GM19467 (cell line): Measurements from ENCODE around the gene HOXC13.

Experiments
- ATAC-seq: cut with Tn5 transposase; IDR thresholded peaks from one replicate; pipeline ENCODE4 v1.9.1; 2021; ENCODE audit warnings: mild to moderate bottlenecking, moderate library complexity; ENCODE audit not compliant: unreplicated experiment

HOXC13 gene

DNA sequence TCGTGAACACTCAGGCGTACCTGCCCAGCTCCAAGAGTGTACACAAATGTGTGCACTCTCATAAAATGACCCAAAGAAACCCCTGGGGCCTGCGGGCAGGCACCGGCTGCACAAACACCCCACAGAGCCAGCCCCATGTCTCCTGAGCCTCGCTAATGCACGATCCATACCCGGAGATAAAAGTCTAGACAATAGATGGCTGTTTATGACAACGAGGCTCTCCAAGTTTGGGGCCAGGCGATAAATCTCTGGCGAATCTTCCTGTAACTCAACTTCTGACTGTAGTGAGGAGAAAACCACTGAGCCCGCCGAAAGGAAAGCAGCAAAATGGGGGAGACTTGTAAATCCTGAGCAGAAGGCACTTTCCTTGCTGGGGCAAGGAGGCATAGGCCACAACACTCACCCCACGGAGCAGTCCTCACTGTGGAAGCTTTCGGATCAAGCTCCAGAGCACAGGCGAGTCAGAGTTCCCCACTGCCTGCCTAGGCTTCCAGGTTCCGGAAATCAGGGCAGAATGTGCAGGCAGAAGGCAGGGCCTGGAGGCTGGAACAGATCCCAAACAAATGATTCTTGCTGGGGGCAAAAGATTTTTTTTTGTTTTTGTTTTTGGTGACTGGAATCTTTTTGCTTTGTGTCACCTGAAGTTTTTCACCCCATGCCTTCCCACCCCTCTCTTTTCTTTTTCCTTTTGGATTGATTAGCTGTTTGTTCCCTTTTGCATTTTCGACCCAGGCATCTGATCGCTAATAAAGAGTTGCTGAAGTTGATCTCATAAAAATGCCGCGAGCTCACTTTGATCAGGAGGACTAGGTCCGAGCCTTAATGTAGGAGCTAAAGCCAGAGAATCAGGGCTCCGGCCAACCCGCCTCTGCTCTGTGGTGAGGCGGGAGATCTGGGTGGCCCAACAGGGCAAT lies 29.8 kb downstream of the HOXC13 start:
- ATAC-seq = no peak

DNA sequence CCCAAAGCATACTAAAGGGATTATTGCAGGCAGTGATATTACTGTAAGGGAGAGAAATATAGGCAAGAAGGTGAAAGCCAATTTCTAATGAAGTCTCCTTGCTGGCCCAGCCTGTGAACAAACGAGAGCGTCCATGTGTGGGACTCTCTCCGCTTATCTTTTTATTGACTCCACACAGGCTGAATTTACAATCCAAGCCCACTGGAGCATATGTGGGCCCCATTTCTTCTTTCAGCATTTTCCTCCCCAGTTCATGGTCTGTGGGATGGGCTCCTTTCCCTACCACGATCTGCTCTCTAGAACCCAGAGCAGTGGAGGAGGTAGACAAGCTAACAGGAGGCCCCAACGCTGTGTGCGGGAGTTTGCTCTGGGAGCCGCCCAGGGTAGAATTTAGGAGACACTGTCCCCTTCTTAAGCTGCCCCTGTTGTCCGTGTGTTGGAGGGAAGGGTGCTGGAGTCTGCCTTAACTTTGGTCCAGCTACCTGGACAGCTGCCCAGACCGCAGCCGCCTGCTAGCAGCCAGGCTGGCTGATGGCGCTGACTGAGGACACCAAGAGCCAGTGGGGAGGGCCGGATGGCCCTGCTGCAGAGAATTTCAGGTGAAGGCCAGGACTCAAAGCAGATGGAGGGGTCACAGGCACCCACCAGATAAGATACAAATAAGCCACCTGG lies 31.1 kb downstream of the HOXC13 start:
- no peak for ATAC-seq

DNA sequence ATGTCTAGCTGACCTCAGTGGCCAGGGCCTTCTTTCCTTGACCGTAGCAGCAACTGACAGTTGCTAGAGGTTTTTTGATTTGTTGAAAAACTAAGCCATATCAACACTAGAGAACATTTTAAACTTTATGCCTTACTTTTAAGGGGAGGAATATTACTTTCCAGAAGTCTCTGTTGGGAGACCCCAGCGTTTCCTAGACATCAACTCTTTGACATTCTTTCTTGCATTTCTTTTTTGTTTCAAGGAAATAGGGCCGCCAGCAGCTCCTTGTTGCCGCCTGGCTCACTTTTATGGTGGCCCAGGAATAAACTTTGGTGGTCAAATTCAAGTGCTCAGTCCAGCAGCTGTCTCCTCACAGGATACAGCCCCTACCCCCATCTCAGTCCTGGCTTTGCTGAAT lies 31.8 kb downstream of the HOXC13 start:
- no peak for ATAC-seq

DNA sequence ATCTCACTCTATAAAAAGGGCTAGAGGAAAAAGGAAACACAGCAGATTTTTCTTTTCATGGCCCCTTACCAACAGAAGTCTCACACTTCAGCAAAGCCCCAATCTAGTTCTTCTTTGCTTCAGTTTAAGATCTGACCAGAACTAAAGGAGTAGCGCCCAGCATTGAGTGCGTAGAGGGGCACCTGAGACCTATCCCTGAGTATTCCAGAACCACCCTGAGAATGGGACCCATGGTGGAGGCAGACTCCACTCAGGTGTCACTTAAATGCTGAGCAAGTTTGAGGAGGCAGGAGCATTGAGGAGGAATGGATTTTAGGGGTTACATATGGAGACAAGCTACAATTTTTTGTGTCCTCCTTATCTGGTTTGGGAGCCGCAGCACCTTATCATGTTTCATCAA lies 32.5 kb downstream of the HOXC13 start:
- ATAC-seq = no peak

DNA sequence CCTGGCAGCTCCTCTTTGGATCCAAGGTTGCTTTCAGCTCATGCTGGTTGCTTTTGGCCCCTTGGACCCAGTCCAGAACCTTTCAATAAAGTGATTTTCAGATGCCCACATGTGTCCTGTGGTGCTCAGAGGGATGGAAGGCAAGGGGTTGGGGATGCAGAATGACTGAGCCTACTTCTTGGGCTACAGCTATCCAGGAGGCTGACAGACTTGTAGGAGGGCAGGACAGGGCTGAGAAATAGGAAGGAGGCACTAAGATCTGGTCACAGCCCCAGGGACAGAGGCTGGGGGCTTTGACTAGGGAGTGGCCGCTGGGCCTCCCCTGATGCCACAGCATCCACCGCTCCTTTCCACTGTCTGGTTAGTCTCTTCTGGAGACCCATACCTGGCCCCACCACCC lies 33.1 kb downstream of the HOXC13 start:
- ATAC-seq = no peak

DNA sequence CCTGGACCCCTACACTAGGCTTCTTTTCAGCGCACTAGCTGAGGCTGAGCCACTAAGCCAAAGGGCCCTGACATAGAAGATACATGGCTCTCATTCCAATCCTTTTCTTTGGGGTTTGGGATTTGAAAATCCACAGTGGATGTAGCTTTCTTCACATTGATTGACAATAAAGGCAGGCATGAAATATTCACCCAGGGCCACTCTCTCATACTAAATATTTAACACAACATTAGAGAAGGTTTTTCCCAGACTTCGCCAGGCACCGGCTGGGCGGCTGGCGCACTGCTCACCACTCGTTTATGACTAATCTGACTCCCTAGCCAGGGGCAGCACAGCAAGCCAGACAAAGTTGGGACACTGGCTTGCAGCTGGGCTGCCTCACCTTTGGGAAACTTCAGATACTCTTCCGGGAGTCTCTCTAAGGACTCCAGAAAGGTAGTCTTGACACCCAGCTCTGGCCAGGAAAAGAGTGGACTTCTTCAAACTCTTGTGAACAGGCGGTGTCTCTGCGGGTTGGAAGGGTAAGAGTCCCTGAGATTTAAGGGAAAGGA lies 33.6 kb downstream of the HOXC13 start:
- no peak for ATAC-seq

DNA sequence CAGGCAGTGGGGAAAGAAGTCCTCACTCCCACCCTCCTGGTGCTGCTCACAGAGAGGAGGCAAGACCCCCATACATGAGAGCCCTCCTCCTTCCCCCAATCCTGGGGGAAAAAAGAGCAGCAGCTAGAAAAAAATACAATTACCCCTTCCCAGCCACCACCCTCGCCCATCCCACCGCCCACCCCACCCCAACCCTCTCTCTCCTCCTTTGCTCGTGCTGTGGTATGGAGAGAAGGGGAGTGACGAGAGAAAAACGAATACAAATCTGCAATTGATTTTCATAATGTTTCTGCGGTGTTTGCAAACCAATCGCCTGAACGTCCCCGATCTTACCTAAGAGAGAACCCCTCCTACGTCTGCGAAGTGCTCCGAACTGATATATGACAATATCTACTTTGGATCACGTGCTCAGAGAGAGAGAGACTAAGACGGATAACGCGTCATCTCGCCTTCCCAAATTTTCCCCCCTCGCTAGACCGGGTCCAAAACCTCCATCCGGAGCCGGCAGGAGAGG lies 34.1 kb downstream of the HOXC13 start, which contains the start of gene HOXC11:
Gene HOXC11, plus strand, starts transcription at position 405 of the 514 bp plus-strand sequence. CDS start 116 bp downstream, outside the sequence.
- ATAC-seq = no peak

DNA sequence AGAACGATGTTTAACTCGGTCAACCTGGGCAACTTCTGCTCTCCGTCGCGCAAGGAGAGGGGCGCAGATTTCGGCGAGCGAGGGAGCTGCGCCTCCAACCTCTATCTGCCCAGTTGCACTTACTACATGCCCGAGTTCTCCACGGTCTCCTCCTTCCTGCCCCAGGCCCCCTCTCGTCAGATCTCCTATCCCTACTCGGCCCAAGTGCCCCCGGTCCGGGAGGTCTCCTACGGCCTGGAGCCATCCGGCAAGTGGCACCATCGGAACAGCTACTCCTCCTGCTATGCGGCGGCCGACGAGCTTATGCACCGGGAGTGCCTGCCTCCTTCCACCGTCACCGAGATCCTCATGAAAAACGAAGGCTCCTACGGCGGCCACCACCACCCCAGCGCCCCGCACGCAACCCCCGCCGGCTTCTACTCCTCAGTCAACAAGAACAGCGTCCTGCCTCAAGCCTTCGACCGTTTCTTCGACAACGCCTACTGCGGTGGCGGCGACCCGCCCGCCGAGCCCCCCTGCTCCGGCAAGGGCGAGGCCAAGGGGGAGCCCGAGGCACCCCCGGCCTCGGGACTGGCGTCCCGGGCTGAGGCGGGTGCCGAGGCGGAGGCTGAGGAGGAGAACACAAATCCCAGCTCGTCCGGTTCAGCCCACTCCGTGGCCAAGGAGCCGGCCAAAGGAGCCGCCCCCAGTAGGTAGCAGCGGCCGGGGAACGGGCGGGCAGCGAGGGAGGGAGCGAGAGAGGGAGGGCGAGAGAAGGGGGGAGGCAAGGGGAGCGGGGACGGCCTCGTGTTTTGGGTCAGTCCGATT lies 34.8 kb downstream of the HOXC13 start:
- no peak for ATAC-seq

DNA sequence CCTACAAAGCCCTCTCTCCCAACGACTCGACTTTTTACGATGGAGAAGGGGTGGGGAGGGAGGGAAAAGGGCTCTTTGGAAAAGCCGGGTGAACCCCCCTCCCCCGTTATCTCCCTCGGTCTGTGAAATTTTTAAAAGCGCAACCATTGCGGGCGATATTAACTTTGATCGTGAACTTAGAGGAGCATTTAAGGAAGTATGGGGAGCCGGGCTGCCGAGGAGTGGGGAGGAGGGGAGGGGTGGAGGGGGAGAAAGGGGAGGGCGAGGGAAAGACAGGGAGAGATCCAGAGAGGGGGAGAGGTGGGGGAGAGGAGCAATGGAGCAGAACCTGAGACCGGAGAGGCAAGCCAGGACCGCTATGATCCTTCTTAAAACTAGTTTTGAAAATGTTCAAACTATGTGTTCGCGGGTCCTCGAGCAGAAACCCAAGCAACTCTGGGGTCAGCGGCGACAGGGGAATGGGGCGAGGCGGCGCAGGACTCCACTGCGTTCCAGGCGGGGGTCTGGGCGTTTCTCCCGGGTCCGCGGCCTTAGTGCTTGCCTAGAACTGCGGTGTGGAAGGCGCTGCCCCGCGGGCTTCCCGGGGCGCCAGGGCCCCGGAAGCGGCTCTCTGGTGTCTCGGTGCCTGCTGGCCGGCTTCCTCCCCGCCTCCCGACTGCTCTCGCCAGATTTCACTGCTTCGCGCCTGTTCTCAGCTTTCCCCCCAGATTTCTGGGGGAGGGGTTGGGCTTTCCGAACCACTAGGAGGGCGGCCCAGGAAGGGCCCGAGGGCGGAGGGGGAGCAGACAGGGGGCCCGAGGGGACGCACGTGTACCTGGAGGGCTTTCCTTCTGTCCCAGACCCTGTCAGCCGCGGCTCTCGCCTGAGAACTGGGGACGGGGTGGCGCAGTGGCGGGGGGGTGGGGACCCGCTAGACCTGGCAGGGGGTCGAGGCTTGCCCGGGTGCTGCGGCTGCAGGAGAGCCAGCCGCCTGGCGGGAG lies 35.7 kb downstream of the HOXC13 start, which contains the start of gene HOTAIR:
Gene HOTAIR, minus strand, starts transcription at position 871 of the 980 bp plus-strand sequence.
- ATAC-seq = no peak

DNA sequence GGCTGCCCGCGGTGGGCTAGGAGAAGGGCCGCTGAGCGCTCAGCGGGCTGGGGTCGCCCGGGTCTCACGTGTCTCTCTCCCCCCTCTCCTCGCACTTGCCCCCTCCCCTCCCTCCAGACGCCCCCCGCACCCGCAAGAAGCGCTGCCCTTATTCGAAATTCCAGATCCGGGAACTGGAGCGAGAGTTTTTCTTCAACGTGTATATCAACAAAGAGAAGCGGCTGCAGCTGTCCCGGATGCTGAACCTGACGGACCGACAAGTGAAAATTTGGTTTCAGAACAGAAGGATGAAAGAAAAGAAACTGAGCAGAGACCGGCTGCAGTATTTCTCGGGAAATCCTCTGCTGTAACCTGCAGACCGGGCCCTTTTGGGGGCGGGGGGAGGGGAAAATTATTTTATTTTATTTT lies 36.4 kb downstream of the HOXC13 start:
- no peak for ATAC-seq

DNA sequence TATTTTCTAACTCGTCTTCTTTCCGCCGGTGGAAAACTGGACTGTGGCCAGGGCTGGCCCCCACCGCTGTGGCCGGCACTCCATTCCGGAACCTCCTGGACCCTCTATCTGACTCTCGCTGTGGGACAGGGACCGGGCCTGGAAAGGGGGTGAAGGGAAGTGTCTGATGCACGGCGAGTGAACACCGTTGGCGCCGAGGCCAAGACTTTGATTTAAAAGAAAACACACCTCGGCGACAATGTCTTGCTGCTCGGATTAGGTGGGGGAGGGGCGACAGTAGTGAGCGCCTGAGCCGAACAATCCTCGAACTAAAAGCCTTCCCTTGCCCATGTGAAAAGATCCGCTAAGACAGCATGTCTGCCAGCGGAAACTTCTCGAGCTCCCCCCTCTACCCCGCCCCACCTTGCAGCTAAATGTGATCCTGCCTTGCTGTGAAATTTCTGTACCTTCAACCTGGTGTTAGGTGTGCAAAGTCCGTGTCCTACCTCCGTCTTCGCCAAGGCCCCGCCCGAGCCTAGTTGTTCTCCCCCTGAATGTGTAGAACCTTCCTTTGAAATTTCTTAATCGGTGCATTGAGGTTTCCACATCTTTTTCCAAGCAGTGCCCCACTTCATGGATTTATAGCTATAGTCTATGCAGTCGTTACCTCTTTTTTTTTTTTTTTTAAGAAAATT lies 37.0 kb downstream of the HOXC13 start:
- ATAC-seq = no peak

DNA sequence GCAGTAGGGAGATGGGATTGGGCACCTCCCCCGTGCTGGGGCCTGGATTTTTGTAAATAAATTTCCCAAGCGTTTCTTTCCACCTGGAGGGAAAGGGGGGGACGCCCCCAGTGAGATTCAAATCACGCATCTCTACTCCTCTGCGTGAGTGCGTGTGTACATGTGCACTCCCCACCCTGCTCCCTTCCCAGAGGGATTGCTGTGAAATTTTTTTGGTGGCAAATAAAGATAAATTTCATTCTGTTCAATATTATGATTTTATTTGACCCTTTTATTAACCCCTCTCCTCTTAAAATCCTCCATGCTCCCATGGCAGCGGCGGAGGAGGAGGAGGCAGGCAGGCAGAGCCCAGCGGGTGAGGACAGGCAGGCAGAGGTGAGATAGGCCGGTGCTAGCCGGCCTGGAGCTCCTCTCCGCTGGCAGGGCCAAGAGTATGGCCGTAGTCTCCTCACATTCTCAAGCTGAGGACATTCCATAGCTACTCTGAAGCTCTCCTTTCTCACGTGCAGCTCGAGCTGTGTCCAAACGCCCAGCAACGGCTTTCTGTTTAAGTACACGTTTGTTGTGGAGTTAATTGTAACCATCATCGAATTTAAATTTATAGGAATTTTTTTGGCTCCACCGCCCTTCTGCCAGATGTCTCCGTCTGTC lies 37.7 kb downstream of the HOXC13 start:
- no peak for ATAC-seq

DNA sequence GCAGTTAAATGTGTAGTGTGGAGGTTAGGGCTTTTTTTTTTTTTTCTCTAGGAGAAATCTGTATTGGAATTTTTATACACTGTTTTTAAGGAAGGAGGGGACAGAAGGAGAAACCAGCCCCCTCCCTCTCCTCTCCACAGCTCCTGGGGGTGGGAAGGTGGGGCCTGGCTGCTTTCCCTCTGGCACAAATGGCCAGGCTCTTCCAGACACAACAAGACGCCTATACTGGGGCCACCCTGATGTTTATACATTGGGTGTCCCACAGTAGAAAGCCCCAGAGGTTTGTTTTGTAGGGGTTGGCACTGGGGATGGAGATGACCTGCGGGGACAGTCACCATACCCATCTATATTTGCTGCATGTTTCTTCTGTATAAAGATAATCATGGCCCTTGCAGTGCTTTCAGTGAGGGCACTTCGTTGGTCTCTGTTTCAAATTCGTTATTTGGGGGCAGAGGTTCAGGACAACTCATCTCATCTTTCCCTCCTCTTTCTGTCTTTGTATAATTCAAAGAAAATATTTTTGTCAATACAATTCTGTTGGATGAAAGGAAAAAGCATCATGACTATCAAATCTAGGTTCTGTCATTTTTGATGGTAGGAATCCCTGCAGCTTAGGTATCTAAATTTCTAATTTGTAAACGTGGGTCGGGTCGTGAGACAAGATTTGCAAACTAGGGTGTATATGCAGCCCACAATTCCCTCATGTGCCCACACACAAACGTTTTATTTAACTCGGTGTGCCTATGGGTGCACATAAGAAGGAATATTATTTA lies 38.4 kb downstream of the HOXC13 start:
- ATAC-seq = no peak

DNA sequence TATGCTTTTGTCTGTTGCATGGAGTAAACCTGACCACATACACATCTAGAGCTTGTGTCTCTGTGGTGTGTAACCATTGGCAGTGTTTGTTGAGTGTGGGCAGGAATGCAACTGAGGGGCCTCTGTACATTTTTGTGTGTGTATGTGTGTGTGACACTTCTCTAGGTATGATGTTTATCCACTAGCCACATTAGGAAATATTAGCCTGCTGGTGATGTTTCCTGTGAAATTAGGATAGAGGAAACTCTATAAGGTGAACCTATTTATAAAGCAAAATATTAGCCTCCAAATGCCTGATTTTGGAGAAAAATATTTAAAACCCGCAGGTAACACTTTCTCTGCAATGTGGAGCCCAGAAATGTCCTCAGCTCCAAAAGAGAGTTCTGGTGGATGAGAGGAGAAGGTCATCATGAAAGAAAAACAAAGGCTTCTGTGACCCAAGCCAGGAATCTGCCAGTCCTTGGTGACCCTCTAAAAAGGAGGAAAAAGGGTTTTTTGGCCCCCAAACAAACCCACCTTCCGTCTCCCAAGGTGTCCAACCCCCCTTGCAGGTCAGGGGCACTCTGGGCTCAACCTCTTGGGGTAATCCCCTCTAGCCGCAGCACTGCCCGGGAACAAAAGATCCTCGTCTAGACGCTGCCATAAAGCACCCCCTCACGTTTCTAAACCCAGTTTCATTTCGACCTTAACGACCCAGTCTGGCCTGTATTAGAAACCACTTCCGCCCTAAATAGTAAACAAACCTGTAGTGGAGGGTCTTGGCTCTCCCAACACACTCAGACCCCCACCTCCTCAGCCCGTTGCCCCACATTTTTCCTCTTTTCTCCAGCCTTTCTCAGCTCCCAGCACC lies 39.2 kb downstream of the HOXC13 start:
- ATAC-seq = no peak

DNA sequence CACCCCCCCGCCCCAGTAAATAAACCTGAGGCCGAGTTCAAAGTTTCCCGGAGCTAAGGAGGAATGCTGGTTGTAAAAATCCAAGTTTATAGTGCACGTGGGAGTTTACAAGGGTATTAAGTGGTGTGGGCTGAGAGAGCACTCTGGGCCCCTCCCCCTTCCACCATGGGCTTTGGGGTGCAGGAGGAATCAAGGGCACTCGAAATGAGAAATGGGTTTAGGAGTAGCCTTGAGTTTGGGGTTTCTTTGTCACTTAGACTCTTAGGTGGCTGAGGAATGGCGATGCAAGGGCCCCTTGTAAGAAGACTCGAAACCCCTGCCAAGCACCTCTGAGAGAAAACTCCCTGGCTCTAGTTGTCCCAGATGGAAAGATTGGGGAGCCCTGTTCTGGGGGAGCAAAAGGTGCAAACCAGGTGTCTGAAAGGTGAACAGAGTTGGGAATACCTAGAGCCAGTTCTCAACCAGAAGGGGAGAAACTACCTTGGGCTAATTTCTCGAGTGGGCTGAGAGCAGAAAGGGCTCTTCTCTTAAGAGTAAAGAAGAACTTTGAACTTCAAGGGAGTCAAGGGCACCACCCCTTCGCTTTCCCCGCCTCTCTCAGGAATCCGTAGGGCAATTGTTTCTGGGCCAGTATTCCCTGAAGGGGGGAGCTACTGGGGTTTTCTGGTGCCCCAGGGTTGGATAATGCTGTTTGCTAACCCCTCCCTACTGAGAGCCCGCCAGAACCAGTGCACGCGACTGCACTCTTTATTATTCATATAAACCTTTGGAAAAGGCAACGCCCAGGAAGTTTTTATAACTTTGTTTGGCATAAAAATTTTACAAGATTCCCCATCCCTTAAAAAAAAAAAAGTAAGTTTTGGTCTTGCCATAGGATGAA lies 40.1 kb downstream of the HOXC13 start:
- no peak for ATAC-seq
